Endothelial cell of umbilical vein (primary cell): Measurements from ENCODE around the gene USP40. TPM values are rescaled to one million over a fixed set of nuclear protein-coding genes. Genes with fewer than 3 reads are reported as not detected.

Experiments used
- BruUV-seq: library from RNA; stranded (reverse); fragments of 400-500 nt; replicated peaks from 2 replicates; lab custom pipeline; 2021; lab: Mats Ljungman, UMichigan
- CTCF ChIA-PET: fragments of 300-600, 350-600 bp; sonication (Branson Sonifier 250); formaldehyde crosslinking; loops from one replicate; lab custom pipeline; 2021; ENCODE audit warnings: antibody characterized with exemption, inconsistent platforms; lab: Charles Lee
- POLR2A ChIA-PET: fragments of 300-600, 350-600 bp; sonication (Branson Sonifier 250); formaldehyde crosslinking; loops from one replicate; lab custom pipeline; 2021; ENCODE audit warnings: antibody characterized with exemption, inconsistent platforms; lab: Charles Lee
- DNase-seq: peaks from one replicate; pipeline ENCODE4 v3.0.0-alpha.2; 2011; ENCODE audit warnings: low read depth, low spot score
- FAIRE-seq: peaks from 2 replicates; lab custom pipeline; 2011; peaks lifted over from hg19 to GRCh38; lab: Jason Lieb, UNC
- H2AFZ ChIP-seq: 2 replicates; pipeline ENCODE4 v1.6.0; 2012; ENCODE audit warnings: low read depth, low read length, control low read depth, inconsistent platforms
- H3K27ac ChIP-seq: 2 replicates; pipeline ENCODE4 v1.5.1; 2011; ENCODE audit warnings: low read depth, mild to moderate bottlenecking, control low read depth, low read length, moderate library complexity; ENCODE audit not compliant: insufficient read depth
- H3K27me3 ChIP-seq, 2 experiments: 2 replicates each; pipeline versions ENCODE4 v1.6.0 to v1.6.1; 2011; ENCODE audit warnings: low read length in 2 of 2, mixed read lengths in 1 of 2; ENCODE audit not compliant: control insufficient read depth in 2 of 2, insufficient read depth in 2 of 2
- H3K36me3 ChIP-seq, 2 experiments: 2 replicates in 1 of 2; 3 replicates in 1 of 2; pipeline ENCODE4 v1.5.1; 2011; ENCODE audit warnings: low read length in 2 of 2, mild to moderate bottlenecking in 1 of 2, moderate library complexity in 1 of 2; ENCODE audit not compliant: control insufficient read depth in 2 of 2, insufficient read depth in 2 of 2; ENCODE audit errors: extremely low read depth in 1 of 2
- H3K4me1 ChIP-seq: 3 replicates; pipeline ENCODE4 v1.5.1; 2011; ENCODE audit warnings: mild to moderate bottlenecking, low read length; ENCODE audit not compliant: control insufficient read depth, insufficient read depth; ENCODE audit errors: extremely low read depth
- H3K4me2 ChIP-seq: 2 replicates; pipeline ENCODE4 v1.6.1; 2011; ENCODE audit warnings: low read length, control low read depth, mixed read lengths; ENCODE audit not compliant: insufficient read depth
- H3K4me3 ChIP-seq, 3 experiments: fragments of 200-600 bp in 1 of 3; sonication (generic), shearing (Covaris generic) in 1 of 3; replicated peaks in 1 of 3; 2 replicates each; pipeline ENCODE4 v1.5.1; 2011 to 2016; ENCODE audit warnings: control low read depth in 3 of 3, low read length in 3 of 3, mild to moderate bottlenecking in 2 of 3, inconsistent platforms in 1 of 3, low read depth in 1 of 3, moderate library complexity in 1 of 3; ENCODE audit not compliant: insufficient read depth in 1 of 3
- H3K79me2 ChIP-seq: 2 replicates; pipeline ENCODE4 v1.6.0; 2012; ENCODE audit warnings: low read length, inconsistent platforms; ENCODE audit not compliant: control insufficient read depth, insufficient read depth
- H3K9ac ChIP-seq: replicated peaks from 2 replicates; pipeline ENCODE3; 2011; ENCODE audit warnings: low read length, control low read depth; ENCODE audit not compliant: insufficient read depth; ENCODE audit errors: extremely low read depth
- H3K9me1 ChIP-seq: replicated peaks from 3 replicates; pipeline ENCODE4 v1.6.0; 2011; ENCODE audit warnings: mild to moderate bottlenecking, low read length; ENCODE audit not compliant: control insufficient read depth, insufficient read depth; ENCODE audit errors: extremely low read depth
- H3K9me3 ChIP-seq: replicated peaks from 2 replicates; pipeline ENCODE4 v1.5.1; 2012; ENCODE audit warnings: low read length, inconsistent platforms; ENCODE audit not compliant: control insufficient read depth, insufficient read depth
- H4K20me1 ChIP-seq: replicated peaks from 2 replicates; pipeline ENCODE3; 2011; ENCODE audit warnings: mild to moderate bottlenecking, low read length; ENCODE audit not compliant: control insufficient read depth, insufficient read depth; ENCODE audit errors: extremely low read depth
- EZH2 ChIP-seq: IDR thresholded peaks from 2 replicates; pipeline ENCODE4 v1.6.1; 2012; ENCODE audit warnings: borderline replicate concordance, low read depth, mild to moderate bottlenecking, moderate library complexity, low read length, inconsistent platforms; ENCODE audit not compliant: severe bottlenecking
- FOS ChIP-seq: IDR thresholded peaks from 2 replicates; pipeline ENCODE4 v1.6.1; 2011; ENCODE audit warnings: mild to moderate bottlenecking, low read length, moderate library complexity, borderline replicate concordance; ENCODE audit not compliant: insufficient read depth
- GATA2 ChIP-seq: IDR thresholded peaks from 2 replicates; pipeline ENCODE4 v1.7.0; 2011; ENCODE audit warnings: low read depth, mild to moderate bottlenecking, moderate library complexity, mixed read lengths, low read length; ENCODE audit not compliant: insufficient read length, insufficient read depth
- JUN ChIP-seq: IDR thresholded peaks from 2 replicates; pipeline ENCODE4 v1.6.1; 2011; ENCODE audit warnings: borderline replicate concordance, low read depth; ENCODE audit not compliant: insufficient read length, insufficient read depth
- MYC ChIP-seq: IDR thresholded peaks from one replicate; pipeline ENCODE4 v1.6.1; 2011; ENCODE audit warnings: mild to moderate bottlenecking, low read depth, low read length
- POLR2A ChIP-seq: IDR thresholded peaks from 2 replicates; pipeline ENCODE4 v1.6.1; 2012; ENCODE audit warnings: low read depth, mild to moderate bottlenecking, control low read depth, low read length
- POLR2AphosphoS5 ChIP-seq: IDR thresholded peaks from 2 replicates; pipeline ENCODE4 v1.6.1; 2012; ENCODE audit warnings: low read depth, mild to moderate bottlenecking, control low read depth, low read length, moderate library complexity; ENCODE audit not compliant: insufficient read depth
- dilution Hi-C: fragments of 300-500 bp; cut with MboI; formaldehyde crosslinking; loops from one replicate; pipeline ENCODE4 v1.15.0; 2019; ENCODE audit warnings: low sequenced_read_pairs; ENCODE audit not compliant: extremely low pct_ligation_motif_present
- intact Hi-C: fragments of 100-400 bp; cut with micrococcal nuclease; formaldehyde crosslinking; loops from one replicate; pipeline ENCODE4 v1.10.0; 2022
- polyA plus RNA-seq, 4 experiments: library from polyadenylated mRNA; depleted of rRNA in 3 of 4; stranded (reverse) in 3 of 4; unstranded in 1 of 4; fragments of >200 nt; gene quantifications; 2 replicates each; pipeline versions ENCODE4 v1.2.1 to v1.2.3, GENCODE V29; 2011 to 2012; ENCODE audit warnings: missing spikeins in 1 of 4
- total RNA-seq: library from RNA; stranded (reverse); gene quantifications from 2 replicates; pipeline ENCODE4 v1.2.3, GENCODE V29; 2021
- TF ChIP-seq, protein P1 (sequence below), 2 donors: IDR thresholded peaks; 1 replicate in 1 of 2; 2 replicates in 1 of 2; pipeline ENCODE4 v1.5.1; 2011; ENCODE audit warnings: low read length in 2 of 2, mild to moderate bottlenecking in 2 of 2, moderate library complexity in 2 of 2, control low read depth in 1 of 2, inconsistent platforms in 1 of 2, low read depth in 1 of 2; ENCODE audit not compliant: insufficient read depth in 1 of 2; ENCODE audit errors: extremely low read depth in 1 of 2
- TF ChIP-seq, protein P2 (sequence below): IDR thresholded peaks from 2 replicates; pipeline ENCODE4 v1.6.1; 2011; ENCODE audit not compliant: insufficient read depth, insufficient read length

USP40 gene
- total and polyA plus RNA-seq, 2 donors (not counting 3 experiments of a cell fraction or from before 2014, with no cell fraction given), result 32.2 to 32.5 TPM

DNA sequence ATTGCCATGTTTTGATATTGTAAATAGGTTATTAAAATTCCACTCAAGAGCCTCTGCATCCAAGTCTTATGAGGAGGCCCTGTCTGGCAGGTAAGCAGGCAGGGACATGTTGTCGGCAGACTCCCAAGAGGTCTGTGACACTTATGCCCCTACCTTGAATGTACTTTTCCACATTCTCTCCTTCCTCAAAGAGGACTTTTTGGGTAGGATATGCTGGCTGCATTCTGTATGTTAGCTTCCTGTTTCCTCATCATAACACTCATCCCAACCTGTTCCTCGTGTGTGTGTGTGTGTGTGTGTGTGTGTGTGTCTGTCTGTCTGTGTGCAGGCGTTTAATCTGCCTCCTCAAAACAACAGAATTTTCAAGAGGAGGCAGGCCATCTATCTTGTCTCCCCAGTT, 75.3 kb downstream of the USP40 start:
- no TSS peak for BruUV-seq
- Histone ChIP-seq H2AFZ (no peak overlapping the region), H4K20me1 (no peaks in the 10 kb centered on the region), H3K4me3 (no peak overlapping the region), H3K9me3 (no peaks in the 10 kb centered on the region), H3K4me2 (no peak overlapping the region), H3K36me3 (peaks cover 0 to 3% of the 10 kb centered on the region in 2 experiments), H3K4me1 (peaks cover 21% of the 10 kb centered on the region), H3K27me3 (no peaks in the 10 kb centered on the region), H3K27ac (no peak overlapping the region), H3K9ac (no peak overlapping the region), H3K9me1 (no peaks in the 10 kb centered on the region), H3K79me2 (no peaks in the 10 kb centered on the region)
- POLR2A ChIA-PET, result no interaction called here
- intact Hi-C loops (no loop called here), dilution Hi-C loops (no loop called here)
- TF ChIP-seq, protein P1, sequence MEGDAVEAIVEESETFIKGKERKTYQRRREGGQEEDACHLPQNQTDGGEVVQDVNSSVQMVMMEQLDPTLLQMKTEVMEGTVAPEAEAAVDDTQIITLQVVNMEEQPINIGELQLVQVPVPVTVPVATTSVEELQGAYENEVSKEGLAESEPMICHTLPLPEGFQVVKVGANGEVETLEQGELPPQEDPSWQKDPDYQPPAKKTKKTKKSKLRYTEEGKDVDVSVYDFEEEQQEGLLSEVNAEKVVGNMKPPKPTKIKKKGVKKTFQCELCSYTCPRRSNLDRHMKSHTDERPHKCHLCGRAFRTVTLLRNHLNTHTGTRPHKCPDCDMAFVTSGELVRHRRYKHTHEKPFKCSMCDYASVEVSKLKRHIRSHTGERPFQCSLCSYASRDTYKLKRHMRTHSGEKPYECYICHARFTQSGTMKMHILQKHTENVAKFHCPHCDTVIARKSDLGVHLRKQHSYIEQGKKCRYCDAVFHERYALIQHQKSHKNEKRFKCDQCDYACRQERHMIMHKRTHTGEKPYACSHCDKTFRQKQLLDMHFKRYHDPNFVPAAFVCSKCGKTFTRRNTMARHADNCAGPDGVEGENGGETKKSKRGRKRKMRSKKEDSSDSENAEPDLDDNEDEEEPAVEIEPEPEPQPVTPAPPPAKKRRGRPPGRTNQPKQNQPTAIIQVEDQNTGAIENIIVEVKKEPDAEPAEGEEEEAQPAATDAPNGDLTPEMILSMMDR (IDR thresholded peaks at IDR 0.05; ENCODE audit: extremely low read depth in 1 of 2, insufficient read depth in 1 of 2, low read depth in 1 of 2, low read length in 2 of 2), result no peak
- TF ChIP-seq EZH2 (no peak), FOS (no peak), JUN (no peak)
- TF ChIP-seq, protein P2, sequence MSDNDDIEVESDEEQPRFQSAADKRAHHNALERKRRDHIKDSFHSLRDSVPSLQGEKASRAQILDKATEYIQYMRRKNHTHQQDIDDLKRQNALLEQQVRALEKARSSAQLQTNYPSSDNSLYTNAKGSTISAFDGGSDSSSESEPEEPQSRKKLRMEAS, result no peak
- CTCF ChIA-PET, result no interaction called here
- no peak for DNase-seq
- FAIRE-seq, result no peak

DNA sequence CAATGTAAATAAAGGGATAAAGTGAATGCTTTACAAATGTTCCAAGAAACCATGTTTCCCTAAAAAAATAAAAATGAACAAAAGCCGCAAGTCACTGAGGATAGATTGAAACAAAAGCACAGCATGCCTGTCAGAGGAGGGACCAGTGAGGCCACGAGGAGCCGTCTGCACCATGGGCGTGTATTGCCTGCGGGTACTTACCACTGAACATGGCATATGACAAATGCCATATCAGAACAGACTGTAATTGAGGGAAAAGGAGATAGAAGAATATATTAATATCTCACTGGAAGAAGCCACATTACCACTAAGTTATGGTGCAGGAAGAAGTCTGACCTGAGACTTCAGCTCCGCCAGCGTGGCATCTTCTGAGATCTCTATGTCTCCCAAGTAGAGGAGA, 75.8 kb downstream of the USP40 start:
- Histone ChIP-seq H3K79me2 (no peaks in the 10 kb centered on the region), H3K4me1 (peaks cover 26% of the 10 kb centered on the region), H4K20me1 (no peaks in the 10 kb centered on the region), H3K9ac (no peak overlapping the region), H3K9me3 (no peaks in the 10 kb centered on the region), H2AFZ (no peak overlapping the region), H3K4me3 (no peak overlapping the region), H3K36me3 (peaks cover 0 to 3% of the 10 kb centered on the region in 2 experiments), H3K27me3 (no peaks in the 10 kb centered on the region), H3K9me1 (no peaks in the 10 kb centered on the region), H3K4me2 (no peak overlapping the region), H3K27ac (no peak overlapping the region)
- no peak for DNase-seq
- no peak for FAIRE-seq
- intact Hi-C loops, result no loop called here
- dilution Hi-C loops, result no loop called here
- ChIA-PET CTCF (no interaction called here), POLR2A (no interaction called here)
- no TSS peak for BruUV-seq
- TF ChIP-seq GATA2 (no peak), EZH2 (no peak), JUN (no peak), POLR2A (no peak), MYC (no peak), POLR2AphosphoS5 (no peak), FOS (no peak)
- TF ChIP-seq, protein P2, result no peak
- TF ChIP-seq, protein P1 (IDR thresholded peaks at IDR 0.05; ENCODE audit: extremely low read depth in 1 of 2, insufficient read depth in 1 of 2, low read depth in 1 of 2, low read length in 2 of 2), result no peak
